GM12801 (cell line): Measurements from ENCODE around the gene OR52B6.

ENCODE experiments used
- TF ChIP-seq, protein P1 (sequence below): IDR thresholded peaks from one replicate; pipeline ENCODE4 v1.5.1; 2011; ENCODE audit warnings: control low read depth; ENCODE audit not compliant: insufficient read length; ENCODE audit errors: extremely low read depth

The OR52B6 gene

DNA sequence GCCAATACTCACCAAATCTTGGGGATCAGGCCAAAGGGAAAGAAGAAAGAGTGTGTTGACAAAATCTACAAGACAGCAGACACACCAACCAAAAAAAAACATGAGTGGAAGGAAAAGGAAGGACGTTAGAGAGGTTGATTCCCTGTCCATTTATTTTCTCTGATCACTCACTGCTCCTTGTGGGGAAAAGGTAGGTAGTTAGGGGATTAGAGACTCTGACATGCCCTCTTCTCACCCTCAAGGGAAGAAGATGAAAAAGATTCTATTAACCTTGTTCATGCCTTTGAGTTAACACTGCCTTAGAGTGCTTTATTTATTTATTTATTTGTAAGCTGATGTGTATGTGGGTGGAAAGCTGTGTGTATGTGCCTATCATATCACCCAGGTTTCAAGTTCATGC, 32.2 kb upstream of the OR52B6 start, which contains the start of gene OR52H1:
Gene OR52H1, minus strand, starts transcription at position 101 of the 400 bp plus-strand sequence. CDS start 3,035 bp downstream, outside the sequence.
- TF ChIP-seq, protein P1, sequence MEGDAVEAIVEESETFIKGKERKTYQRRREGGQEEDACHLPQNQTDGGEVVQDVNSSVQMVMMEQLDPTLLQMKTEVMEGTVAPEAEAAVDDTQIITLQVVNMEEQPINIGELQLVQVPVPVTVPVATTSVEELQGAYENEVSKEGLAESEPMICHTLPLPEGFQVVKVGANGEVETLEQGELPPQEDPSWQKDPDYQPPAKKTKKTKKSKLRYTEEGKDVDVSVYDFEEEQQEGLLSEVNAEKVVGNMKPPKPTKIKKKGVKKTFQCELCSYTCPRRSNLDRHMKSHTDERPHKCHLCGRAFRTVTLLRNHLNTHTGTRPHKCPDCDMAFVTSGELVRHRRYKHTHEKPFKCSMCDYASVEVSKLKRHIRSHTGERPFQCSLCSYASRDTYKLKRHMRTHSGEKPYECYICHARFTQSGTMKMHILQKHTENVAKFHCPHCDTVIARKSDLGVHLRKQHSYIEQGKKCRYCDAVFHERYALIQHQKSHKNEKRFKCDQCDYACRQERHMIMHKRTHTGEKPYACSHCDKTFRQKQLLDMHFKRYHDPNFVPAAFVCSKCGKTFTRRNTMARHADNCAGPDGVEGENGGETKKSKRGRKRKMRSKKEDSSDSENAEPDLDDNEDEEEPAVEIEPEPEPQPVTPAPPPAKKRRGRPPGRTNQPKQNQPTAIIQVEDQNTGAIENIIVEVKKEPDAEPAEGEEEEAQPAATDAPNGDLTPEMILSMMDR: no peak

DNA sequence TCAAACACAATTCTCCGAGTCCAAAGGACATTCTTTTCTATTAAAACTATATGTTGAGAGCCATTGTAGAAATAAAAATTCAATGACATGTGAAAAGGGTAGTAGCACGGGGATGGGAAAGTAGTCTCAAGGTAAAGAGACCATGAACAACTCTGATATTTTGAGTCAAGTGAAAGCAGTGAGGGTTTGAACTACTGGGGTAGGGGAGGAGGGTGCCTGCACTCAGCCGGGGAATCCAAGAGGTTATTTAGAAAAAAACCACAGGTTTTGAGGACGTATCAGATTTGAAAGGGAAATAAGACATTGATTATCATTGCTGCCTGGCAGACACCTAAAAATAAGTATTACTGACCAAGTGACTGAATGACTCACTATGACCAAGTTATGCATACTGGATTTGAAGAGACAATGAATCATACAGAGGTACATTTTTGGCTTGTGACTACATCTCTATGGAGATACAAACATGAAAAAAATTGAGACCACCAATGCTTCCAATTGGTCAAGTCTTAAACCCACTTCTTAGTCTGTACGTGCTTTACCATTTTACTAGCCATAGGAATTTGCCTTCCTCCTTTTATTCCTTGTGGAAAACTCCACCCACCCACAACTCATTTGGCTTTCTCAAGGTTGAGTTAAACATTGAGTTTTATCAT, 30.1 kb upstream of the OR52B6 start:
- TF ChIP-seq, protein P1: no peak

DNA sequence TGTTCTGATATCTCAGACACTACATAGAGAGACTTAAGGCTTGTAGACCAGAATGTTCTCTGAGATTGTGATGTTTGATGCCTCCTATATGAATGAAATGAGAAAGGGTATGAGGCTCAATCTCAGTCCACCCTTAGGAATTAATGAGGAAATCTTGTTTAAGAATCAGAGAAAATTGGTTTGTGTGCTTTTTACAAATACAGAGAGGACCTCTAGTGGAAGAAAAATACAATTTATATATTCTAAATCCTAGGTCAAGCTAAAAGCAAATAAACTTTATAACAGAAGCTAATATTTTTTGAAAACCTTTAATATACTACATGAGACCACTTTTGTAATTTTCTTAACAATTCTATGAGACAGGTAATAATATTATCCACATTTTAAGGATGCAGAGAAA, 27.3 kb upstream of the OR52B6 start:
- TF ChIP-seq, protein P1: no peak

DNA sequence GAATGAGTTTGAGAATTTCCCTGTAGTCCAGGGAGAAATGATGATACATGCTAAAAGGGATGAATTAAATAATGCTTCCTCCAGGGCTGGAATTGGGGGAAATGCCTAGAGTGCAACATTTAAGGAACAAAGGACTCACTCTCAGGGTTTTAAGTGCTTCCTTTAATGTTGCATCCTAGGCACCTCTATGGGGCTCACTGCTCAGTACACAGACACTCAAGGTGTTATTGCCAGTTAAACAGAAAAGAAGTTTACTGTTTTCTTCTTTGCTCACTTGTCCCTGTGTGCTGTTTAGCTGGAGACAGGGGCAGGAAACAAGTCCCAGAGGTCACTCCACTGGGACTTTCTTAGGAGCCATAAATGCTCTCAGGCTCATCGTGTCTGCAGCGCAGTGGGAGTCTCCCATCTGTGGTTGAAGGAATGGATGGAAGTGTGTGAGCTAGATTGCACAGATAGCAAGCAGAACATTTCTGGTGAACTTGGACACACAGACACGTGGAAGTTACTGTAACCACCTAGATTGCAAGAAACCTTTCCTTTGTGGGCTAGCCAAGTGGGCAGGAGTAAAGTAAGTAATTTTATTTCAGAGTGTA, 24.0 kb upstream of the OR52B6 start:
- TF ChIP-seq, protein P1: no peak

DNA sequence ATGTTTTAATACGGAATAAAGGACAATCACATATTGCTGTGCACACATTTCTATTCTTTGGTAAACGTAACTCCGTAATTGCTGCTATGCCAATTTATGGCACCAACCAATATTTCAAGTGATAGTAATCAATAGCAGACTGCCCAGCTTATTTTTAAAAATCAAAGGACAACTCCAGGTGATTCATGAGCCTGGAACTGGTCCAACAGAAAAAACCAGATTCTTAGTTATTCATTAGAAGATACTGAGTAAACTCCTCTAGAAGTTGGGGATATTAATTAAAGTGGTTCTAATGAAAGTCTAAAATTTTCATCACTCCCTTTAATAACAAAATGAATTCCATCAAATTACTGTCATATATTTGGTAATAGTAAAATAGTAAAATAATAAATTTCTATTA, 22.9 kb upstream of the OR52B6 start:
- TF ChIP-seq, protein P1: no peak

DNA sequence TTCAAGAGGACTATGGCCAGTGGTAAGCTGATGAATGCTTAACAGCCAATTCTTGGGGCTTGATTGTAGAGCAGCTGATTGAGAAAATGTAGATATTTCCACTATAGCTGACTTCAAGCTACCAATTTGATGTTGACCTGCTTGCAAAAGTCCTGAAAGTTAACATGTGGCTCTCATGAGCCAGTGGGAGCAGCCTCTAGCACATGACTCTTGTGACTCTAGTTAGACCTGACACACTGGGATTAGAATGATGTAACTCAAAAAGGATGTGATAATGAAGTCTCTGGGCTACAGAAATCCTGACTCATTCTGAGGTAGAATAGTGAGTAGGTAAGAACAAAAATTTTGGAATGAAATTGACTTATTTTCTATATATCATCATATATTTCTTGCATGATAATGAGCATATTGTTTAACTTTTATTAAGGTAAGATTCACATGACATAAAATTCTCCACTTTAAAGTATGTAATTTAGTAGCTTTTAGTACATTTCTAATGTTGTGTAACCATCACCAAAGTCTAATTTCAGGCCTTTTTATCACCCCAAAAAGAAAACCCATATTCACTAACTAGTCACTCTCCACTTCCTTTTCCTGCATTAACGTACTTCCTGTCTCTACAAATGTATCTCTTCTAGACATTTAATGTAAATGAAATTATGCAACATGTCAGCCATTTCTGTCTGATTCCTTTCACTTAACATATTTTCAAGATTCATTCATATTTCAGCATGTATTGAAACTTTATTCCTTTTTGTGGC, 16.2 kb upstream of the OR52B6 start:
- TF ChIP-seq, protein P1: no peak

DNA sequence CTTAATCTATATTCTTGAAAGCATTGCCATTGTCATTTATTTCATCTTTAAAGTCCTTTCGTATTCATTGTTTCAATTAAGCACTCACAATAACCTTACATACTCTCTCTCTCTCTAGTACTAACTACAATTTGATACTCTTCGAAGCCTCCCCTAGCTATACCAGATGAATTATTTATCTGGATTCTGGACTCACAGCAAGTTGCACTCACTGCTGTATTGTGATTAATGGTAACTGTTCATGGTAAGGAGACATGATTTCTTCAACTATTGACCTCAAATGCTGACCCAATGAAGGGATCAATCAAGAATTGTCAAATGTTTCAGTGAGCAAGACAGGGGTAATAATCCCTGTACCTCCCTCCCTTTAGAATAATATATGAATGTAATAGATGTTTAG, 6.0 kb upstream of the OR52B6 start:
- TF ChIP-seq, protein P1: no peak
